Stimulated activated CD8-positive, alpha-beta memory T cell treated with anti-CD3 and anti-CD28 coated beads, Interleukin-15, amount 100 ng/mL, for 4 hours (primary cell): ENCODE measurements around the gene RANBP10.

Experiments used
- DNase-seq, 2 donors: peaks; one replicate each; pipeline ENCODE4 v3.0.0-alpha.2; 2020; ENCODE audit warnings: low read depth in 2 of 2

RANBP10 gene

GRCh38 chr16:67828651-67829050, 22.3 kb upstream of the RANBP10 start:
- DNase-seq: no peak

GRCh38 chr16:67825906-67826305, 19.5 kb upstream of the RANBP10 start:
- DNase-seq: no peak

- no peak for DNase-seq
Observed at GRCh38 chr16:67825119-67825518, 18.8 kb upstream of the RANBP10 start.

- no peak for DNase-seq
Observed at GRCh38 chr16:67822511-67822910, 16.2 kb upstream of the RANBP10 start.

GRCh38 chr16:67820608-67821259, 14.4 kb upstream of the RANBP10 start:
- no peak for DNase-seq

GRCh38 chr16:67814567-67814966, 8.2 kb upstream of the RANBP10 start:
- no peak for DNase-seq

- no peak for DNase-seq
Observed at GRCh38 chr16:67811899-67812298, 5.5 kb upstream of the RANBP10 start.

- DNase-seq: no peak
Observed at GRCh38 chr16:67807148-67807682, 855 bp upstream of the RANBP10 start.

- DNase-seq: no peak
Observed at GRCh38 chr16:67805718-67806427, 487 bp downstream of the RANBP10 start.

GRCh38 chr16:67804853-67805542, 1.4 kb downstream of the RANBP10 start:
- DNase-seq: no peak

GRCh38 chr16:67803894-67804293, 2.5 kb downstream of the RANBP10 start:
- no peak for DNase-seq

GRCh38 chr16:67801883-67802282, 4.5 kb downstream of the RANBP10 start:
- no peak for DNase-seq

- DNase-seq: no peak
Observed at GRCh38 chr16:67801241-67801640, 5.1 kb downstream of the RANBP10 start.

- no peak for DNase-seq
Observed at GRCh38 chr16:67800338-67800926, 5.9 kb downstream of the RANBP10 start.

- no peak for DNase-seq
Observed at GRCh38 chr16:67796099-67796718, 10.2 kb downstream of the RANBP10 start.

GRCh38 chr16:67790071-67790470, 16.3 kb downstream of the RANBP10 start:
- no peak for DNase-seq

GRCh38 chr16:67786491-67786890, 19.9 kb downstream of the RANBP10 start:
- no peak for DNase-seq

- DNase-seq: no peak
Observed at GRCh38 chr16:67783353-67783725, 23.0 kb downstream of the RANBP10 start.

- DNase-seq: no peak
Observed at GRCh38 chr16:67782567-67783352, 23.6 kb downstream of the RANBP10 start.

GRCh38 chr16:67781565-67781921, 24.8 kb downstream of the RANBP10 start:
- no peak for DNase-seq
